ENCODE measurements around the gene LTB4R. TPM values are rescaled to one million over a fixed set of nuclear protein-coding genes. Genes with fewer than 3 reads are reported as not detected.
"Not testable (repeated sequence)": the region's sequence is repeated elsewhere in the genome, so short reads cannot be mapped to it uniquely, and the experiment has no call there.

LTB4R gene
- total RNA-seq, 6 experiments from 2014 or later, result 2.7 to 5.5 (median 3.9) TPM

- no peaks in the 10 kb centered on the region for H3K36me3 ChIP-seq
- WGBS (ENCODE audit: insufficient coverage, low coverage, low lambda C conversion rate, missing lambda C conversion rate), result 64% methylated on average over 4 of the region's 5 CpGs
- no peak overlapping the region for H3K4me3 ChIP-seq
- no peak for DNase-seq
- peak; percentile 59 to 92 (median 69) for ATAC-seq
- TF ChIP-seq CTCF (IDR thresholded peaks at IDR 0.05) (no peak), POLR2A (IDR thresholded peaks at IDR 0.05) (no peak)
- no peaks in the 10 kb centered on the region for H3K27me3 ChIP-seq
- no peak overlapping the region for H3K27ac ChIP-seq
- intact Hi-C loops (cut with DNase I), result no loop called here
- H3K9me3 ChIP-seq, result no peaks in the 10 kb centered on the region
- peaks cover 0 to 4% (median 0%) of the 10 kb centered on the region in 4 donors for H3K4me1 ChIP-seq
Observed at GRCh38 chr14:24353559-24354481, 42.5 kb downstream of the LTB4R start.

GRCh38 chr14:24354482-24354825 is 43.2 kb downstream of the LTB4R start:
- H3K27ac ChIP-seq; H3K9me3 ChIP-seq; ATAC-seq; H3K27me3 ChIP-seq; H3K4me3 ChIP-seq; H3K36me3 ChIP-seq; H3K4me1 ChIP-seq; DNase-seq; intact Hi-C loops (cut with DNase I): not testable (repeated sequence)
- WGBS (ENCODE audit: insufficient coverage, low coverage, low lambda C conversion rate, missing lambda C conversion rate), result no CpG with 5 or more reads among the region's 3 CpGs

GRCh38 chr14:24355009-24355408 is 43.7 kb downstream of the LTB4R start:
- H3K4me3 ChIP-seq, result no peak overlapping the region
- no peak for DNase-seq
- intact Hi-C loops (cut with DNase I), result no loop called here
- 48% methylated on average over 7 of the region's 7 CpGs for WGBS (ENCODE audit: insufficient coverage, low coverage, low lambda C conversion rate, missing lambda C conversion rate)
- H3K4me1 ChIP-seq, result peaks cover 0 to 4% (median 0%) of the 10 kb centered on the region in 4 donors
- ATAC-seq, result peak in 2 of 4 donors; percentile 41 to 42
- no peaks in the 10 kb centered on the region for H3K36me3 ChIP-seq
- H3K9me3 ChIP-seq, result no peaks in the 10 kb centered on the region
- H3K27me3 ChIP-seq, result no peaks in the 10 kb centered on the region
- no peak overlapping the region for H3K27ac ChIP-seq
- TF ChIP-seq POLR2A (IDR thresholded peaks at IDR 0.05) (no peak), CTCF (IDR thresholded peaks at IDR 0.05) (no peak)

- intact Hi-C loops (cut with DNase I), result no loop called here
- WGBS (ENCODE audit: insufficient coverage, low coverage, low lambda C conversion rate, missing lambda C conversion rate), result 73% methylated on average over 2 of the region's 4 CpGs
- ATAC-seq, result no peak
Observed at GRCh38 chr14:24356208-24356607, 44.9 kb downstream of the LTB4R start.

More at GRCh38 chr14:24356208-24356607, 44.9 kb downstream of the LTB4R start:
- Histone ChIP-seq H3K27ac (no peak overlapping the region), H3K4me3 (no peak overlapping the region), H3K27me3 (no peaks in the 10 kb centered on the region), H3K9me3 (no peaks in the 10 kb centered on the region), H3K4me1 (peaks cover 0 to 4% (median 0%) of the 10 kb centered on the region in 4 donors), H3K36me3 (no peaks in the 10 kb centered on the region)
- no peak for DNase-seq
- TF ChIP-seq POLR2A (IDR thresholded peaks at IDR 0.05) (no peak), CTCF (IDR thresholded peaks at IDR 0.05) (no peak)

All from right lobe of liver (tissue), 6 donors.